Stimulated activated naive CD8-positive, alpha-beta T cell treated with anti-CD3 and anti-CD28 coated beads, Interleukin-15, amount 100 ng/mL, for 72 hours (primary cell): ENCODE data around the gene TBX1.
"Not testable (repeated sequence)": the region's sequence is repeated elsewhere in the genome, so short reads cannot be mapped to it uniquely, and the experiment has no call there.

Source experiments
- ATAC-seq: fragments of 150-1000 bp; cut with Tn5 transposase; 2 replicates; pipeline ENCODE4 v1.10.0; 2021; ENCODE audit warnings: mild to moderate bottlenecking, moderate library complexity
- DNase-seq, 2 donors: peaks; one replicate each; pipeline ENCODE4 v3.0.0; 2021 to 2022
- H3K27ac Mint-ChIP-seq, 2 donors: one replicate each; pipeline ENCODE4 v1.8.0; 2022; ENCODE audit warnings: mild to moderate bottlenecking in 2 of 2, mixed read lengths in 2 of 2, moderate library complexity in 2 of 2
- H3K27me3 Mint-ChIP-seq: one replicate; pipeline ENCODE4 v1.8.0; 2022; ENCODE audit warnings: mixed read lengths
- H3K4me1 Mint-ChIP-seq: one replicate; pipeline ENCODE4 v1.8.0; 2022; ENCODE audit warnings: mild to moderate bottlenecking, mixed read lengths
- H3K4me3 Mint-ChIP-seq, 2 donors: one replicate each; pipeline ENCODE4 v1.8.0; 2022; ENCODE audit warnings: mild to moderate bottlenecking in 2 of 2, mixed read lengths in 2 of 2, moderate library complexity in 1 of 2
- H3K9me3 Mint-ChIP-seq, 2 donors: one replicate each; pipeline ENCODE4 v1.8.0; 2022; ENCODE audit warnings: mixed read lengths in 2 of 2

Gene TBX1

GRCh38 chr22:19773470-19774040 lies 13.0 kb downstream of the TBX1 start:
- peaks cover 9% of the 10 kb centered on the region for H3K4me1 Mint-ChIP-seq
- ATAC-seq (no peak), DNase-seq (no peak)
- peaks cover 85% of the 10 kb centered on the region for H3K27me3 Mint-ChIP-seq
- H3K9me3 Mint-ChIP-seq: no peaks in the 10 kb centered on the region
- no peak overlapping the region for H3K27ac Mint-ChIP-seq
- no peak overlapping the region for H3K4me3 Mint-ChIP-seq

DNA sequence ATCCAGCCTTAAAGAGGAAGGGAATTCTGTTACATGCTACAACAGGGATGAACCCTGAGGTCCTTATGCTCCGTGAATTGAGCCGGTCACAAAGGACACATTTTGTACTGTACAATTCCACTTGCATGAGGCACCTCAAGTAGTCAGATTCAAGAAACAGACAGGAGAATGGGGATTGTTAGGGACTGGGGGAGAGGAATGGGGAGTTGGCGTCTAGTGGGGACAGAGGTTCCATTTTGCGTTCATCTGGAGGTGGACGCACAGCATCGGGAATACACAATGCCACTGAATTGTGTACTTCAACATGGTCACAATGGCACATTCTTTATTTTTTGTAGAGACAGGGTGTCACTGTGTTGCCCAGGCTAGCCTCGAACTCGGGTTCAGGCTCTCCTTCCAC lies 14.1 kb downstream of the TBX1 start:
- no peak overlapping the region for H3K27ac Mint-ChIP-seq
- H3K4me3 Mint-ChIP-seq: no peak overlapping the region
- H3K4me1 Mint-ChIP-seq: peaks cover 9% of the 10 kb centered on the region
- no peak for DNase-seq
- ATAC-seq: no peak
- H3K27me3 Mint-ChIP-seq: peaks cover 81% of the 10 kb centered on the region
- no peaks in the 10 kb centered on the region for H3K9me3 Mint-ChIP-seq

GRCh38 chr22:19775496-19776325 lies 15.1 kb downstream of the TBX1 start:
- Mint-ChIP-seq H3K27ac (no peak overlapping the region), H3K4me3 (no peak overlapping the region), H3K4me1 (peaks cover 9% of the 10 kb centered on the region), H3K9me3 (no peaks in the 10 kb centered on the region), H3K27me3 (peaks cover 79% of the 10 kb centered on the region)
- no peak for DNase-seq
- ATAC-seq: peak; percentile 23

DNA sequence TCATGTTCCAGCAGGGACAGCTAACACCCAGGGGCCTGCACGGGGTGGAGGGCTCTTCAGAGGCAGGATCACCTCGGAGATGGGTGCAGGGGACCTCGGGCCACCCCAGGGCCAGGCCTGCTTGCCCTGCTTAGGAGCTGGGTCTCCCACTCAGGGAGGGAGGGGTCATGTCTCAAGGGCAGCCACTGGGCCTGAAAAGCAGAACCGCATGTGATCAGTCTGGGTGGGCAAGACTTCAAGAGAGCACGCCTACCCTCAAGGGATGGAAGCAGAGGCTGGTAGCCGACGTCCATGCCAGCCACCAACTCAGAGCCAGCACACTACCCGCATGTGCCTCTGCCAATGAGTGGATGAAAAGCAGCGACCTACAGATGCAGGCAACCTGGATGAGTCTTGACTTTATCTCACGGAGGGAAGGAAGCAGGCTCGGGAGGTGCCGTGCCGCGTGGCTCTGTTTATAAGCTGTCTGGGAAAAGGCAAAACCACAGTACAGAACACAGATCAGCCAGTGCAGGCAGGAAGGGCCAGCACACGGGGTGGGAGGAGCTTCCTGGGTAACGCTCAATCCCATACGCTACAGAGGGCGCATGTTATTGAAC lies 16.0 kb downstream of the TBX1 start:
- no peak for DNase-seq
- no peaks in the 10 kb centered on the region for H3K9me3 Mint-ChIP-seq
- H3K4me3 Mint-ChIP-seq: peak overlapping the region in 1 of 2 donors; percentile 17
- peaks cover 79% of the 10 kb centered on the region for H3K27me3 Mint-ChIP-seq
- H3K27ac Mint-ChIP-seq: no peak overlapping the region
- ATAC-seq: no peak
- peaks cover 9% of the 10 kb centered on the region for H3K4me1 Mint-ChIP-seq

- not testable (repeated sequence) for H3K9me3 Mint-ChIP-seq, H3K4me1 Mint-ChIP-seq, ATAC-seq, H3K27ac Mint-ChIP-seq, DNase-seq, H3K4me3 Mint-ChIP-seq
- H3K27me3 Mint-ChIP-seq: peaks cover 77% of the 10 kb centered on the region
These were observed 16.6 kb downstream of the TBX1 start for GRCh38 chr22:19777192-19777591.

GRCh38 chr22:19779011-19779421 lies 18.4 kb downstream of the TBX1 start:
- ATAC-seq (no peak), DNase-seq (no peak)
- Mint-ChIP-seq H3K9me3 (no peaks in the 10 kb centered on the region), H3K4me3 (no peak overlapping the region), H3K27ac (peak overlapping the region in 1 of 2 donors; percentile 19), H3K27me3 (peaks cover 59% of the 10 kb centered on the region), H3K4me1 (peaks cover 9% of the 10 kb centered on the region)

DNA sequence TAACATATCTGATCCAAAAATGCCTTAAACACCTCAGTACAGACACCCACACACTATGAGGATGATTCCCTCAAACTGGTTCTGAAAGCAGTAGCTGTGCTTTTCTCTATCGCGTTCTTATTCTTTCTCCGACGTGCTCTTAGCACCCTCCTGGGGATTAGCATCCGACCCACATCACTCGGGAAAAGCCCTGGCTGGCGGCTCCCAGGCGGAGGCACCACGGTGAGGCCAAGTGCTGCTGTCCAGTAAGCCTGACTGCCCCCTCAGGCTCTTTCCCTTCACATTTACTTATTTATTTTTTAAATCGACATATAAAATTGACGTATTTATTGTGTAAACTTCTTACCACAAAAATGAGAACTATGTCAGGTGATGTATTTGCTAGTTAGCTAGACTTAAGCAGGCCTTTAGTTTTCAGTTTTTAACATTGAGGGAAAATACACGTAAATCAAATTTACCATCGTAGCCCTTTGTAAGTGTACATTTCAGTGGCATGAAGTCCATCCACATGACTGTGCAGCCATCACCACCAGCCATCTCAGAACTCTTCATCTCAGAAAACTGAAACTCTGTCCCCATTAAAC lies 19.2 kb downstream of the TBX1 start:
- H3K4me3 Mint-ChIP-seq: no peak overlapping the region
- peaks cover 51% of the 10 kb centered on the region for H3K27me3 Mint-ChIP-seq
- H3K4me1 Mint-ChIP-seq: peaks cover 9% of the 10 kb centered on the region
- no peaks in the 10 kb centered on the region for H3K9me3 Mint-ChIP-seq
- no peak for ATAC-seq
- DNase-seq: no peak
- H3K27ac Mint-ChIP-seq: no peak overlapping the region

DNA sequence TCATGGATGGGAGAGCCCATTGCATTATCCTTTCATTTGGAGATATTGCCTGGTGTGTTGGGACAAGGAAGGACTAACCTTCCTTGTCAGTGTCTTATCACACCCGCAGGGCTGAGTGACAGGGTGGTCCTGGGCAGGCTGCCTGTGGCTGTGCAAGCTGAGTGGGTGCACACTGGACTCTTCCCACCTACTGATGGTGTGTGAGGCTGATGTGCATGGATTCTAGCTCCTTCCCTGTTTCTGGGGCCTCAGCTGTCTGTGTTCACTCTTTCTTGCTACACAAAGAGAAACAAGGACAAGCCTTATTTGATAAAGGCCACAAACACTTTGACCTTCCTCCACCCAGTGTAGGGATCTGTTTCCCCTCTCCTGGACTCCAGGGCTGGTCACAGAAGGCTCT lies 22.0 kb downstream of the TBX1 start:
- DNase-seq (no peak), ATAC-seq (no peak)
- H3K9me3 Mint-ChIP-seq: no peaks in the 10 kb centered on the region
- peaks cover 38% of the 10 kb centered on the region for H3K27me3 Mint-ChIP-seq
- no peak overlapping the region for H3K4me3 Mint-ChIP-seq
- no peak overlapping the region for H3K27ac Mint-ChIP-seq
- H3K4me1 Mint-ChIP-seq: no peaks in the 10 kb centered on the region

DNA sequence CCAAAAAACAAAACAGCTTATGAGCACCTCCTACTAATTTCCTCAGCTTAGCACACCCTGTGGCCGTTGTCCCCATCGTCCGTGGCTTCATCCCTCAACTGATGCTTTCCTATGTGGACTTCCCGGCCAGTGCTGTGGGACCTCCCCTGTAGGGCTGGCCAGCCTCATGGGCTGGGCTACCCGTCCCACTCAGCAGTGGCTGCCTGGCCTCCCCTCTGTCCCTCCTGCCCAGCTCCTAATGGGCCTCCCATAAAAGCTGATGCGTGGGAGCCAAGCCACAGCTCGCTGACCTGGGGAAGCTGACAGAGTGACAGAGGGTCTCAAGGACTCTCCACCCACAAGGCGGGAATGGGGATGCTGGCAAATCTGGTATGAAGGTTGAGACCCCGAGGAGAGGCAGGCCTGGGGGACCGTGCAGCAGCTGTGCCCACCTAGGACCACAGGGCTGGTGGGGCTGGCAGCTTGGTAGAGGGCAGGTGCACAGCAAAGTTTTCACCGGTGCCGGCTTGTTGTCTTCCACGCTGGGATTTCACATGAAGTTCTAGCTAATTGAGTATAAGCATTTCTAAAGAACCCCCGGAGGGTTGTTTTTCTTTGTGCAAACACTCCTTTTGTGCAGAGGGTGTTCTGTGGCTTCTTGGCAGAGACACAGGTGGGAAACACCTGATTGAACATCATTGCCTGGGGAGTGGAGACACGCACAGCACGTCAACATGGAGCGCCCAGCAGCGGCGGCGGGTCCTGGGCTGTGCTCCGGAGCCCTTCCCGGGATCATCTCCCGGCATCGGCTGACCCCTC lies 23.2 kb downstream of the TBX1 start:
- ATAC-seq (no peak), DNase-seq (no peak)
- Mint-ChIP-seq H3K9me3 (no peaks in the 10 kb centered on the region), H3K4me3 (no peak overlapping the region), H3K4me1 (no peaks in the 10 kb centered on the region), H3K27ac (peak overlapping the region in 1 of 2 donors; percentile 54), H3K27me3 (peaks cover 25% of the 10 kb centered on the region)

DNA sequence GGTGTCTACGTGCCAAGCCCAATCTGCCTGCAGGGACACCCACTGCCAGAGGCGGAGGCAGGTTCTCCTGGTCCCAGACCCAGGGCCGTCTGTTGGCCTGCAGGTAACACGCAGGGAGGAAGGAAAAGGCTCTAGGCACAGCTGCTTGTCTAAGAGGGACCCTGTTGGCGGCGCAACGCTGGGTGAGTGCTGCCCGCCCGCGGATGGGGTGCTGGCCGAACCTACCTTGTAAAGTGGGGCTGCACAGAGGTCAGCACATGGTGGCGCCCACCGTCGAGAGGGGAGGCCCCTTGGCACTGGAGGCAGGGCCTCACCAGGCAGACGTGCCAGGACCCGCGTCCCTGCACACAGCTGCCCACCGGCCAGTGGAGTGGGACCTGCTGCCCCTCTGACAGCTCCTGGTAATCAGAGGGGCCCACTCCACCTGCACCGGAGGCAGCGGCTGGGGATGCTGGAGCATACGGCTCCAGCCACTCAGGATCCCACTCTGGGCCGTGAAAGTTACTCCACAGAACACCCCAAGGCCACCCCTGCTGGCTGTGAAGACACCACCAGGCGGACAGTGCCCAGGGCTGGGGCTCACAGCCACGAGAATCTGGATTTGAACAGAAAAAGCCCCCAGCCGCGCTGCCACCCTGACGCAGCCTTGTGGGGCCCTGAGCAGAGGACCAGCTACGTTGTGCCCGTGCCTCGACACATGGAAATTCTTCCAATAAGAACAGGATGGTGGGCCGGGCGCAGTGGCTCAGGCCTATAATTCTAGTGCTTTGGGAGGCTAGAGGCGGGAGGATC lies 24.0 kb downstream of the TBX1 start:
- Mint-ChIP-seq H3K4me1 (no peaks in the 10 kb centered on the region), H3K4me3 (no peak overlapping the region), H3K27me3 (peaks cover 21% of the 10 kb centered on the region), H3K27ac (no peak overlapping the region), H3K9me3 (no peaks in the 10 kb centered on the region)
- ATAC-seq (no peak), DNase-seq (no peak)

GRCh38 chr22:19785461-19786263 lies 25.1 kb downstream of the TBX1 start:
- no peaks in the 10 kb centered on the region for H3K4me1 Mint-ChIP-seq
- ATAC-seq: no peak

DNA sequence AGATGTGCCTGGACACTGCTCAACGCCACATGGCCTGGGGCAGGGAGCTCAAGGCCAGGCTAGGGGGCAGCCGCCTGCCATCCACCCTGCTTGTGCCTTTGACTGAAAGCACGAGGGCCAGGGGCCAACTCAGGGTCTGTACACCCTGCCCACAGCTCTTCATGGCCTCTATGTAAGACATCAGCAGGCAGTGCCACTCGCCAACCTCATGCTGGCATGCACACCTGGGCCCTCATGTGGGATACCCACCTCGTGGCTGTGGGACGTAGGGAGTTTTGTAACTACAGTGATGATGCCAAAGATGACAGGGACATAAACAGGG lies 25.6 kb downstream of the TBX1 start:
- no peak overlapping the region for H3K4me3 Mint-ChIP-seq
- no peak for DNase-seq
- no peaks in the 10 kb centered on the region for H3K9me3 Mint-ChIP-seq
- H3K27me3 Mint-ChIP-seq: peaks cover 7% of the 10 kb centered on the region
- no peak overlapping the region for H3K27ac Mint-ChIP-seq
- no peak for ATAC-seq
- H3K4me1 Mint-ChIP-seq: no peaks in the 10 kb centered on the region

More at GRCh38 chr22:19785461-19786263, 25.1 kb downstream of the TBX1 start:
- no peaks in the 10 kb centered on the region for H3K9me3 Mint-ChIP-seq
- peak overlapping the region in 1 of 2 donors; percentile 76 for H3K27ac Mint-ChIP-seq
- DNase-seq: no peak
- H3K27me3 Mint-ChIP-seq: peaks cover 13% of the 10 kb centered on the region
- no peak overlapping the region for H3K4me3 Mint-ChIP-seq

DNA sequence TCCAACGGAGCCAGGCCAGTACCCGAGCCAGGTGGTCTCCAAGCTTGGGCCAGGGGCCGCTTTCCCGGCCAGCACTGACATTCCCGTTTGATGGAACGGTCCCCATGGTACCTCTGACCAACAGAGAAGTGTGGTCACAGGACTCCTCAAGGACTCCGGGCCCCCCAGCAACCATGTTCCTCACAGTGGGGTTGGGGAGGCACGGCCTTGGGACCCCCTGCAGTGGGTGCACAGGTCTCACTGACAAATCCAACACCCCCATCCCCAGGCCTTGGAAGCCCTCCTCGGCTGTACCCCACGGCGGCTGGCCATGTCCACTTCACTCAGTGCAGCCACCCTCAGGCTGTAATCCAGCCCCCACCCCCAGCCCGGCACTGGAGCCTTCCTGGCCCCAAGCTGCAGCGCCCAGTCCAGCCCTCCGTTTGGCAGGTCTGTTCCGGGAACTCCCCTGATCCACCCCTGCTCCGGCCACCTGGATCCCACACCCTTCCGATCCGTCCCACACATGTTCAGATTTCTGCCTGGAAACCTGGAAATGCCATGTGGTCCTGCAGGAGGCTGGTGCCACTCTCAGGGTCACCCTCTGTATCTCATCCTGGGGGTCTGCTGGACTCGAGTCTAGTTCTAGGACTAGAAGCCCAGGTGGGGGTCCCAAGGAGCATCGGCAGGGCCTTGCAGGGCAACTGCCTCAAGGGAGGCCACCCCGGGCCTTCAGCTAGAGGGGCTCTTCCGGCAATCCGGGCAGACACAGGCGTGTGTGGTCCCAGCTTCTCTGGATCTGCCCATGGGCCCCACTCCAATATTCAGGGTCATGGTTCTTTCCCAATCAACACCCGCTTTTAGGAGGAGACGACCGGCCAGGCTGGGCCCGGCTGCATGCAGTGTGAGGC lies 26.6 kb downstream of the TBX1 start:
- H3K9me3 Mint-ChIP-seq: peaks cover 0 to 7% of the 10 kb centered on the region in 2 donors
- H3K4me3 Mint-ChIP-seq: no peak overlapping the region
- DNase-seq: no peak
- H3K4me1 Mint-ChIP-seq: no peaks in the 10 kb centered on the region
- H3K27me3 Mint-ChIP-seq: no peaks in the 10 kb centered on the region
- peak overlapping the region in 1 of 2 donors; percentile 80 for H3K27ac Mint-ChIP-seq
- ATAC-seq: peak; percentile 18
